Upper lobe of right lung (tissue), 1 donor: ENCODE measurements around the gene OR52N4. TPM values are rescaled to one million over a fixed set of nuclear protein-coding genes. Genes with fewer than 3 reads are reported as not detected.

Source experiments
- ATAC-seq: fragments of 200-7000 bp; cut with Tn5 transposase; one replicate; pipeline ENCODE4 v1.9.1; 2020; ENCODE audit warnings: mild to moderate bottlenecking, moderate library complexity
- DNase-seq: peaks from one replicate; pipeline ENCODE4 v3.0.0-alpha.2; 2020
- H3K27ac ChIP-seq: fragments of 200-600 bp; one replicate; pipeline ENCODE4 v1.8.0; 2022
- H3K27me3 ChIP-seq: fragments of 200-600 bp; one replicate; pipeline ENCODE4 v1.8.0; 2022; ENCODE audit warnings: mild to moderate bottlenecking
- H3K36me3 ChIP-seq: fragments of 200-600 bp; one replicate; pipeline ENCODE4 v1.8.0; 2022
- H3K4me1 ChIP-seq: fragments of 200-600 bp; one replicate; pipeline ENCODE4 v1.8.0; 2022
- H3K4me3 ChIP-seq: fragments of 200-600 bp; one replicate; pipeline ENCODE4 v1.8.0; 2022; ENCODE audit warnings: mild to moderate bottlenecking
- H3K9me3 ChIP-seq: fragments of 200-600 bp; one replicate; pipeline ENCODE4 v1.8.0; 2022
- intact Hi-C: fragments of 100-400 bp; cut with DNase I; formaldehyde crosslinking; loops from one replicate; pipeline ENCODE4 v1.11.0; 2022
- total RNA-seq: library from RNA; stranded (reverse); fragmentation: NEBNext Ultra II Directional; extraction: Animal tissue kit (Norgen Biotek cat#: 25700); gene quantifications from one replicate; pipeline ENCODE4 v1.2.1, GENCODE V29; 2021
- TF ChIP-seq, protein P1 (sequence below): fragments of 200-600 bp; IDR thresholded peaks from one replicate; pipeline ENCODE4 v1.8.0; 2022; ENCODE audit warnings: antibody characterized with exemption
- donor health status: DM: no; HTN: yes; CAD: no; lungs with severe emphysema.

OR52N4 gene
- total RNA-seq, 1 donor from 2014 or later, result 0.93 TPM

DNA sequence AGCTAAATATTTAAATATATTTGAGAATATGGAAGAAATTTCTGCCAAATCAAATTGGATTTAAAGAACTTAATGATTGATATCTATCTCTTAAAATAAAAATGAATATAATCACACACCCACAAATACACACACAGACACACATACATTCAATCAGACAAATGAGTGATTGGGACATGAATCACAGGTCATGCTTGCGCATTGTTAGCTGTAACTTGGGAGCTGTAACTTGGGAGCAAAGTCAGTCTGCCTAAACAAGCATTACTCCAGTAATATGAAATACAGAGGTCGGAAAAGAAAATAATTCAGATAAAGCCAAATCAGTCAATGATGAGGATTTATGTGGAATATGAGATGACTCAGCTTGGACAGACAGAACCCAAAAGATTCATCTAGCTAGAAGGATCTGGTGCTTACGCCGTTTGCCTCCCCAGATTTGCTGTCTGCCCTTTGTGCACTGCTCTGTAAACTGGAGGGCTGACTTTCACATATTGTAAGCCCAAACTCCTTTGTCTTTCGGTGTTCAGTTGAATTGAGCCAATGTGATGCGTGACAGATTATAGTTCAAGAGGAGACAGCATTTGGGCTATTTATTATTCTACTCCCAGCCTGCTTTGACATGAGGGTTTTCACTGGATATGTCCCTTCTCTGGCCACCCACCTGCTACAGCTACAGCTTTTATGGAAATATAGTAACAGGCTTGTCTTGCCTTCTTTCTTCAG lies 16.2 kb upstream of the OR52N4 start:
- H3K4me3 ChIP-seq, result no peak overlapping the region
- DNase-seq, result no peak
- H3K27me3 ChIP-seq, result no peaks in the 10 kb centered on the region
- intact Hi-C loops, result no loop called here
- H3K36me3 ChIP-seq, result no peaks in the 10 kb centered on the region
- H3K9me3 ChIP-seq, result no peaks in the 10 kb centered on the region
- no peak for ATAC-seq
- TF ChIP-seq, protein P1, sequence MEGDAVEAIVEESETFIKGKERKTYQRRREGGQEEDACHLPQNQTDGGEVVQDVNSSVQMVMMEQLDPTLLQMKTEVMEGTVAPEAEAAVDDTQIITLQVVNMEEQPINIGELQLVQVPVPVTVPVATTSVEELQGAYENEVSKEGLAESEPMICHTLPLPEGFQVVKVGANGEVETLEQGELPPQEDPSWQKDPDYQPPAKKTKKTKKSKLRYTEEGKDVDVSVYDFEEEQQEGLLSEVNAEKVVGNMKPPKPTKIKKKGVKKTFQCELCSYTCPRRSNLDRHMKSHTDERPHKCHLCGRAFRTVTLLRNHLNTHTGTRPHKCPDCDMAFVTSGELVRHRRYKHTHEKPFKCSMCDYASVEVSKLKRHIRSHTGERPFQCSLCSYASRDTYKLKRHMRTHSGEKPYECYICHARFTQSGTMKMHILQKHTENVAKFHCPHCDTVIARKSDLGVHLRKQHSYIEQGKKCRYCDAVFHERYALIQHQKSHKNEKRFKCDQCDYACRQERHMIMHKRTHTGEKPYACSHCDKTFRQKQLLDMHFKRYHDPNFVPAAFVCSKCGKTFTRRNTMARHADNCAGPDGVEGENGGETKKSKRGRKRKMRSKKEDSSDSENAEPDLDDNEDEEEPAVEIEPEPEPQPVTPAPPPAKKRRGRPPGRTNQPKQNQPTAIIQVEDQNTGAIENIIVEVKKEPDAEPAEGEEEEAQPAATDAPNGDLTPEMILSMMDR, result no peak
- no peak overlapping the region for H3K27ac ChIP-seq
- H3K4me1 ChIP-seq, result no peaks in the 10 kb centered on the region

DNA sequence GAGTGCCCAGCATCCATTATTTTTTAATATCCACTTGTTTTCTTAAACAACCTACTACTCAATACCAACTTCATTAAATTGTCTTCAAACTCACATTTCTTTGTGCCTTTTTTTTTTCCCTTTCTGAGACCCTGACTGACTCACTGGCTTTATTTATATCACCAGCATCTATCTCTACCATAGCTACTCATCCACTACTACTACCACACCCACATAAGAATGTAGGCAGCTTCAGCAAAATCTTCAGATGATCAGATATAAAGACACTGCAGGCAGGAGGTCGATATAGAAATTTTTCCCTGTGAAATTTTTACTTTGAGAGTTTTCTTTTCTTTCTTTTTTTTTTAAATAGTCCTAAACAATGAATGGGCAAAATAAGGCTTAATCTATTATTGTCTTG lies 15.6 kb upstream of the OR52N4 start:
- Histone ChIP-seq H3K4me3 (no peak overlapping the region), H3K4me1 (no peaks in the 10 kb centered on the region), H3K9me3 (no peaks in the 10 kb centered on the region), H3K36me3 (no peaks in the 10 kb centered on the region), H3K27ac (no peak overlapping the region), H3K27me3 (no peaks in the 10 kb centered on the region)
- ATAC-seq (no peak), DNase-seq (no peak)
- TF ChIP-seq, protein P1, result no peak
- intact Hi-C loops, result no loop called here

DNA sequence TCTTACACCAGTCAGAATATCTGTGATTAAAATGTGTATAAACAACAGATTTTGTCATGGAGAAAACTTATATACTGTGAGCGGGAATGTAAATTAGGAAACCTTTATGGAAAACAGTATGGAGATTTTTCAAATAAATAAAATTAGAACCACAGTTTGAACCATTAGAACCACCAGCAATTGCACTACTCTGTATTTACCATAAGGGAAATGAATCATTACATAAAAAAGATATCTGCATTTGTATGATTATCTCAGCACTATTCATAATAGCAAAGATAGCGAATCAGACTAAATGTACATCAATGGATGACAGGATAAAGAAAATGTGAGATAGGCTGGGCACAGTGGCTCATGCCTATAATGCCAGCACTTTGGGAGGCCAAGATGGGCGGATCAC lies 7.4 kb upstream of the OR52N4 start:
- no peak for DNase-seq
- no peak for ATAC-seq
- Histone ChIP-seq H3K36me3 (no peaks in the 10 kb centered on the region), H3K4me1 (no peaks in the 10 kb centered on the region), H3K27ac (no peak overlapping the region), H3K4me3 (no peak overlapping the region), H3K27me3 (no peaks in the 10 kb centered on the region), H3K9me3 (no peaks in the 10 kb centered on the region)
- TF ChIP-seq, protein P1, result no peak
- intact Hi-C loops, result no loop called here

DNA sequence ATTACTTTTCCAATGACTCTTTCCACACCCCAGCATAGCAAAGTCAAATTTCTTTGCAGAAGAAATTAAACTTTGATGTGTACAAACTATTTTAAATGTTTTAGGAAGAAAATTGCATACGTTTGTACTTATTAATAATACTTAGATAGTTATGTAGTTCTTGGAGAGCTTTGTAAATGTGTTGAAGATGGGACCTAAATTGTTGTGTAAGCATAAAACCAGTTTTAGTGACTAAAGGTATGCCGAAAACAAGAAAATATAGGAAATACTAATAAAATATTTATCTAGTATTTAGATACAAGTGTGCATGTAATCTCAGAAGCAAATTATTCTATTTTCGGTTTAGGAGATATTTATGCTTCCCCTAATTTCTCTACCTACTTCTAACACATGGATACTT lies 4.2 kb upstream of the OR52N4 start:
- ATAC-seq, result no peak
- Histone ChIP-seq H3K4me1 (no peaks in the 10 kb centered on the region), H3K27me3 (no peaks in the 10 kb centered on the region), H3K36me3 (no peaks in the 10 kb centered on the region), H3K27ac (no peak overlapping the region), H3K9me3 (no peaks in the 10 kb centered on the region), H3K4me3 (no peak overlapping the region)
- TF ChIP-seq, protein P1, result no peak
- intact Hi-C loops, result no loop called here
- no peak for DNase-seq

DNA sequence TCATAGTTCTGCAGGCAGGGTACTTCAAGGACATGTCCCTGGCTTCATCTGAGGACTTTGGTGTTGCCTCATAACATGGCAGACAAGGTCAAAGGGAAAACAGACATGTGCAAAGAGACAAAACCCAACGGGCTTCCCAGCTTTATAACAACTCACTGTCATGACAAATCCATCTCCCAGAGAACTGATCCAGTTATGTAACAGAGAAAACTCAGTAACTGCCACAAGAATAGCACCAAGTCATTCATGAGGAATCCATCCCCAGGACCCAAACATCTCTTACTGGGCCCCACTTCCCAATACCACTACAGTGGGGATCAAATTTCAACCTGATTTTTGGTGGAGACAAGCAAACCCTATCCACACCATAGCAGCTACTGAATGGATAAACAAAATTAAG lies 13.0 kb downstream of the OR52N4 start:
- TF ChIP-seq, protein P1, result no peak

DNA sequence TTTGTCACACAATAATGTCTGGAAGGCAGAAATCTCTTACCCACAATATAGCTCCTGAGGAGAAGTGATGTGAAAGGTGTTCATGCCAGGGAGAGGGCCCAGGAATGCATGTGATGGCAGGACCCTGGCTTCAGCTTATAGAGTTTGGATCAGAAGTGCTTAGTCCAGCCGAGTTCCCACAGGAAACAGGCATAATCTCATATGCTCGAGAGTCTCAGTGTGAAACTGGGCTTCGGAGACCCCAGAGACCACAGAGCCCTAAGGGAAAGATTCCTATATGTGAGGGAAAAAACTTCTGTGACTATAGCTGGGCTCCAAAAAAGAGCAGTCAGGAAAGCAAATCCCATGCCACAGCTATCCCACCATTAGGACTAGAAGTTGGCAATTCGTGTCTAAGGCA lies 29.2 kb downstream of the OR52N4 start, which contains the start of gene OR52N5:
Gene OR52N5, minus strand, starts transcription at position 101 of the 400 bp plus-strand sequence. CDS start 4,721 bp downstream, outside the sequence.
- Histone ChIP-seq H3K27ac (no peak within 1 kb of the TSS), H3K4me3 (no peak within 1 kb of the TSS), H3K9me3 (no peaks in the 10 kb centered on the region), H3K27me3 (no peaks in the 10 kb centered on the region), H3K4me1 (no peaks in the 10 kb centered on the region), H3K36me3 (no peaks in the 10 kb centered on the region)
- no peak for DNase-seq
- TF ChIP-seq, protein P1, result no peak
- intact Hi-C loops, result no loop called here
- ATAC-seq, result no peak

More for the DNA sequence above, 13.0 kb downstream of the OR52N4 start:
- ATAC-seq (no peak), DNase-seq (no peak)
- Histone ChIP-seq H3K9me3 (no peaks in the 10 kb centered on the region), H3K27ac (no peak overlapping the region), H3K4me1 (no peaks in the 10 kb centered on the region), H3K4me3 (no peak overlapping the region), H3K27me3 (no peaks in the 10 kb centered on the region), H3K36me3 (no peaks in the 10 kb centered on the region)
- intact Hi-C loops, result no loop called here
